ENCODE results near the gene SENP3.

SENP3 gene

DNA sequence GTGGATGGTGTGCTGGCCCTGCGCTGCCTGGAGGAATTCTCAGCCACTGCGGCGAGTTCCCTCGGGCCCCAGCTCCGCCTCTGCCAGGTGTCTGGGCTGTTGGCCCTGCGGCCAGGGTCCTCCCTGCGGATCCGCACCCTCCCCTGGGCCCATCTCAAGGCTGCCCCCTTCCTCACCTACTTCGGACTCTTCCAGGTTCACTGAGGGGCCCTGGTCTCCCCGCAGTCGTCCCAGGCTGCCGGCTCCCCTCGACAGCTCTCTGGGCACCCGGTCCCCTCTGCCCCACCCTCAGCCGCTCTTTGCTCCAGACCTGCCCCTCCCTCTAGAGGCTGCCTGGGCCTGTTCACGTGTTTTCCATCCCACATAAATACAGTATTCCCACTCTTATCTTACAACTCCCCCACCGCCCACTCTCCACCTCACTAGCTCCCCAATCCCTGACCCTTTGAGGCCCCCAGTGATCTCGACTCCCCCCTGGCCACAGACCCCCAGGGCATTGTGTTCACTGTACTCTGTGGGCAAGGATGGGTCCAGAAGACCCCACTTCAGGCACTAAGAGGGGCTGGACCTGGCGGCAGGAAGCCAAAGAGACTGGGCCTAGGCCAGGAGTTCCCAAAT is 4.5 kb upstream of the SENP3 start:
- DNase-seq = no peak

DNA sequence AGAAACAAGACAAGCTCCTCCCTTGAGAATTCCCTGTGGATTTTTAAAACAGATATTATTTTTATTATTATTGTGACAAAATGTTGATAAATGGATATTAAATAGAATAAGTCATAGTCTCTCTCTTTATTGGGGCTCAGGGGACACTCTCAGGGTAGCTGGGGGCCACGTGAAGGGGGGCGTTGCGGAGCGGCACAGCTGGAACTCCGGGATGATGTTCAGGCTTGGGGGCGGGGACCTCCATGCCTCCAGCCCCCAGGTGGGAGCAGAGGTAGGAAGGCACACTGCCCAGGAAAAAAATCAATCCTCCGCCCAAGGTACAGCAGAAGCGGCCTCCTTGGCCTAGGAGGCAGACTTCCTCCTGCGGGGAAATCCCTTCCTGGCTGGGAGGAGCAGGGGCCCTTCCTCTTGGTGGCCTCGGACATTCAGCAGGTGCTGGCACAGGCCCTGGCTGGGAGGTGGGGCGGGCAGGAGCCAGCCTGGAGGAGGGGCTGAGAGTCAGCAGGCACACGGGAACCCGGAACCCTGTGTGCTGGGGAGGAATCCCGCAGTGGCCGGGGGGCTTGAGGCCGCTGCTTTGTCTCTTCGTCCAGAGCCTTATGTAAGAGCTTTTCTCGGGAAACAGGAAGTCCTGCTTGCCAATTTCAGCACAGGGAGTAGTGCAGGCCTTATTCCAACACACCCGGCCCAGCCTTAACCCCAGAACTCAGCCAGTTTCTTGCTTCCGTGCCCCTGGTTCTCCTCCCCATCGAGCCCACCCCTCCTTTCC is 3.8 kb upstream of the SENP3 start:
- peak; percentile 34 for DNase-seq

DNA sequence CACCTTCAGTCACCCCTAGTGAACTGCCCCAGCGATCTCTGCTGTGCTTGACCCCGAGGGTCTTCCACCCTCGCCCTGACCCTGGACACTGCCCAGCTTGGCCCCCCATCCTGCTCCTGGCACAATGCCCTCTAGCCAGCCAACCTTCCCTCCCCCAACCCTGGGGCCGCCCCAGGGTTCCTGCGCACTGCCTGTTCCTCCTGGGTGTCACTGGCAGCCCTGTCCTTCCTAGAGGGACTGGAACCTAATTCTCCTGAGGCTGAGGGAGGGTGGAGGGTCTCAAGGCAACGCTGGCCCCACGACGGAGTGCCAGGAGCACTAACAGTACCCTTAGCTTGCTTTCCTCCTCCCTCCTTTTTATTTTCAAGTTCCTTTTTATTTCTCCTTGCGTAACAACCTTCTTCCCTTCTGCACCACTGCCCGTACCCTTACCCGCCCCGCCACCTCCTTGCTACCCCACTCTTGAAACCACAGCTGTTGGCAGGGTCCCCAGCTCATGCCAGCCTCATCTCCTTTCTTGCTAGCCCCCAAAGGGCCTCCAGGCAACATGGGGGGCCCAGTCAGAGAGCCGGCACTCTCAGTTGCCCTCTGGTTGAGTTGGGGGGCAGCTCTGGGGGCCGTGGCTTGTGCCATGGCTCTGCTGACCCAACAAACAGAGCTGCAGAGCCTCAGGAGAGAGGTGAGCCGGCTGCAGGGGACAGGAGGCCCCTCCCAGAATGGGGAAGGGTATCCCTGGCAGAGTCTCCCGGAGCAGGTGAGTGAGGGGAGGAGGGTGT is 3.0 kb upstream of the SENP3 start, which contains the start of gene TNFSF13:
Gene TNFSF13, plus strand, starts transcription at position 207 of the 776 bp plus-strand sequence. Its CDS starts 290 bp downstream, at position 497.
- DNase-seq = no peak

DNA sequence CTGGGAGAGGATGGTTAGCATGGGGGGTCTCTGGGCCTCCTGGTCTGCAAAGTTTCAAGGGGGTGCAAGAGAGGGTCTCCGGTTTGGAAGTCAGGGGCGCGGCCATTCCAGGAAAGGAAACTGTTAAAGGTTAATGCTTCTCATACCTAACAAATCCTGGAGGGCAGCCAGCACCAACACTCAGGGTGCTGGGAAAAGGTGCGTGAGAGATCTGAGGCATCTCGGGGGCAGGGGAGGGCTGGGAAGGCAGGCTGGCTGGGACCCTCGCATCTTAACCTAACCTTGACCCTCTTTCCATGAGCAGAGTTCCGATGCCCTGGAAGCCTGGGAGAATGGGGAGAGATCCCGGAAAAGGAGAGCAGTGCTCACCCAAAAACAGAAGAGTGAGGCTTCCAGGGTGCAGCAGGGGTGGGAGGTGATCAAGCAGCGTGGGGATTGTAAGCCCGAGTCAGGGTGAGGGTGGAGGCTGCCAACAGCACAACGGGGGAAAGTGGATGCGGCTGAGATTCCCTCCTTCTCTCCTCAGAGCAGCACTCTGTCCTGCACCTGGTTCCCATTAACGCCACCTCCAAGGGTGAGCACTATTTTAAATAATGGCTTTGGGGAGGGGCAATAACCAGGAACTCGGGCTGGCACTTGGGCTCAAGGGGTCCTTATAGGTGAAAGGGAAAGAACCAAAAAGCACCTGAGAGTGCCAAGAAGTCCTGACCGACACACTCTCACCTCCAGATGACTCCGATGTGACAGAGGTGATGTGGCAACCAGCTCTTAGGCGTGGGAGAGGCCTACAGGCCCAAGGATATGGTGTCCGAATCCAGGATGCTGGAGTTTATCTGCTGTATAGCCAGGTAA is 2.2 kb upstream of the SENP3 start:
- DNase-seq = no peak

DNA sequence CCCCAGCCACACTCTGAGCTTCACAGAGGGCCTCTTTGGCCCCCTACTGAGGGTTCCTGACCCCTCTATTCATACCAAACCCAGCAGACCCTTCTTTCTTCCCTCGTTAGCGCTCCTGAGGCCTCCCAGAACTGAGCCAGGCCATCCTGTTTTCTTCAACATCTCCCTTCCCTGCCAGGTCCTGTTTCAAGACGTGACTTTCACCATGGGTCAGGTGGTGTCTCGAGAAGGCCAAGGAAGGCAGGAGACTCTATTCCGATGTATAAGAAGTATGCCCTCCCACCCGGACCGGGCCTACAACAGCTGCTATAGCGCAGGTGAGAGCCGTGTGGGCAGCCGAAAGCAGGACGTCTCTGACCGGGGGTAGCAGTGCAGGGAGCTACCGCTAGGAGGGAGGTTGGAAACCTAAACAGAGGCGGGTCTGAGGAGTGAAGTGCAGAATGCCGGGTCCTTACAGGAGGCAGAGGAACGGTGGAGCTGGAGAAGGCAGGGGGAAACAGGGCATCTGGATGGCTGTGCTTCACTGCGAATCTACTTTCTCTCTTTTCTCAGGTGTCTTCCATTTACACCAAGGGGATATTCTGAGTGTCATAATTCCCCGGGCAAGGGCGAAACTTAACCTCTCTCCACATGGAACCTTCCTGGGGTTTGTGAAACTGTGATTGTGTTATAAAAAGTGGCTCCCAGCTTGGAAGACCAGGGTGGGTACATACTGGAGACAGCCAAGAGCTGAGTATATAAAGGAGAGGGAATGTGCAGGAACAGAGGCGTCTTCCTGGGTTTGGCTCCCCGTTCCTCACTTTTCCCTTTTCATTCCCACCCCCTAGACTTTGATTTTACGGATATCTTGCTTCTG is 1.3 kb upstream of the SENP3 start:
- peak; percentile 42 for DNase-seq

DNA sequence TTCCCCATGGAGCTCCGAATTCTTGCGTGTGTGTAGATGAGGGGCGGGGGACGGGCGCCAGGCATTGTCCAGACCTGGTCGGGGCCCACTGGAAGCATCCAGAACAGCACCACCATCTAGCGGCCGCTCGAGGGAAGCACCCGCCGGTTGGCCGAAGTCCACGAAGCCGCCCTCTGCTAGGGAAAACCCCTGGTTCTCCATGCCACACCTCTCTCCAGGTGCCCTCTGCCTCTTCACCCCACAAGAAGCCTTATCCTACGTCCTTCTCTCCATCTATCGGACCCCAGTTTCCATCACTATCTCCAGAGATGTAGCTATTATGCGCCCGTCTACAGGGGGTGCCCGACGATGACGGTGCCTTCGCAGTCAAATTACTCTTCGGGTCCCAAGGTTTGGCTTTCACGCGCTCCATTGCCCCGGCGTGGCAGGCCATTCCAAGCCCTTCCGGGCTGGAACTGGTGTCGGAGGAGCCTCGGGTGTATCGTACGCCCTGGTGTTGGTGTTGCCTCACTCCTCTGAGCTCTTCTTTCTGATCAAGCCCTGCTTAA is 617 bp upstream of the SENP3 start:
- DNase-seq = peak; percentile 78

GRCh38 chr17:7562208-7562605 is 488 bp downstream of the SENP3 start:
- DNase-seq = no peak

DNA sequence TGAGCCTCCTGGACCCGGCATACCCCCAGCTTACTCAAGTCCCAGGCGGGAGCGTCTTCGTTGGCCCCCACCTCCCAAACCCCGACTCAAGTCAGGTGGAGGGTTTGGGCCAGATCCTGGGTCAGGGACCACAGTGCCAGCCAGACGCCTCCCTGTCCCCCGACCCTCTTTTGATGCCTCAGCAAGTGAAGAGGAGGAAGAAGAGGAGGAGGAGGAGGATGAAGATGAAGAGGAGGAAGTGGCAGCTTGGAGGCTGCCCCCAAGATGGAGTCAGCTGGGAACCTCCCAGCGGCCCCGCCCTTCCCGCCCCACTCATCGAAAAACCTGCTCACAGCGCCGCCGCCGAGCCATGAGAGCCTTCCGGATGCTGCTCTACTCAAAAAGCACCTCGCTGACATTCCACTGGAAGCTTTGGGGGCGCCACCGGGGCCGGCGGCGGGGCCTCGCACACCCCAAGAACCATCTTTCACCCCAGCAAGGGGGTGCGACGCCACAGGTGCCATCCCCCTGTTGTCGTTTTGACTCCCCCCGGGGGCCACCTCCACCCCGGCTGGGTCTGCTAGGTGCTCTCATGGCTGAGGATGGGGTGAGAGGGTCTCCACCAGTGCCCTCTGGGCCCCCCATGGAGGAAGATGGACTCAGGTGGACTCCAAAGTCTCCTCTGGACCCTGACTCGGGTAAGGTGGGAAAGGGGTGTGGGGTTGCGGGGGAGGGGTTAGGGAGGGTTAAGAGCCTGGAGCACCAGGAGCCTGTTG is 1.6 kb downstream of the SENP3 start:
- no peak for DNase-seq

- no peak for DNase-seq
Measured at GRCh38 chr17:7569571-7569970, 7.9 kb downstream of the SENP3 start.

DNA sequence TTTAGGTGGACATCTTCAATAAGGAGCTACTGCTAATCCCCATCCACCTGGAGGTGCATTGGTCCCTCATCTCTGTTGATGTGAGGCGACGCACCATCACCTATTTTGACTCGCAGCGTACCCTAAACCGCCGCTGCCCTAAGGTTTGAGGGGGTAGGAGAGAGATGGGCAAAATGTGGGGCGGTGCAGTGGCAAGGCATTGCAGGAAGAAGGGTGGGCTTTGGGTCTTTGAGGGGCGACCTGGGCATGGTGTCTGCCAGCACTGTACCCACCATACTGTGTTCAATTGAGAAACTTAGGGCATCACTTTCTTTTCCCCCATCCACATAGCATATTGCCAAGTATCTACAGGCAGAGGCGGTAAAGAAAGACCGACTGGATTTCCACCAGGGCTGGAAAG is 8.6 kb downstream of the SENP3 start:
- DNase-seq = no peak

GRCh38 chr17:7572338-7572587 is 10.5 kb downstream of the SENP3 start:
- DNase-seq = no peak

DNA sequence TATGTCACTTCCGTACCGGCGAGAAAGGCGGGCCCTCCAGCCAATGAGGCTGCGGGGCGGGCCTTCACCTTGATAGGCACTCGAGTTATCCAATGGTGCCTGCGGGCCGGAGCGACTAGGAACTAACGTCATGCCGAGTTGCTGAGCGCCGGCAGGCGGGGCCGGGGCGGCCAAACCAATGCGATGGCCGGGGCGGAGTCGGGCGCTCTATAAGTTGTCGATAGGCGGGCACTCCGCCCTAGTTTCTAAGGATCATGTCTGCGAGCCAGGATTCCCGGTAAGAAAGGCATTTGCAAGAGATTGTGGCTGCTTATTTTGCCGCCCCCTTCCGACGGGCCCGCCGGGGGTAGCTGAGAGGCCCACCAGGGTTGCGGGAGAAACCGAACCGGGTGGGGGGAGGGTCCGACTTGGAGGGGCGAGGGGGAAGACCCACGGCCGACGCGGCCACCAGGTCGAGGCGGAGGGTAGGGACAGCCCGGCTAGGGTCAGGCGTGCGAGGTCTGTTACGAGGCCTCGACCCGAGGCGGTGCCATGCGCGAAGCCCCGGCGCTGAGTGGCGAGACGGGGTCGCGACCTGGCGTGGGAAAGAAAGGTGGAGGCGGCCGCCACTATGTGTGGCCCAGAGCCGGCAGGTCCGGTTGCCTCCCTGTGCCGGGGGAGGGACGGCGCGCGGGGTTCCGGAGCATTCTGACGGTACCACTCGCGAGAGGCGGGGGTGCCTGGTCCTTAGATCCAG is 11.0 kb downstream of the SENP3 start:
- peak; percentile 86 for DNase-seq

DNA sequence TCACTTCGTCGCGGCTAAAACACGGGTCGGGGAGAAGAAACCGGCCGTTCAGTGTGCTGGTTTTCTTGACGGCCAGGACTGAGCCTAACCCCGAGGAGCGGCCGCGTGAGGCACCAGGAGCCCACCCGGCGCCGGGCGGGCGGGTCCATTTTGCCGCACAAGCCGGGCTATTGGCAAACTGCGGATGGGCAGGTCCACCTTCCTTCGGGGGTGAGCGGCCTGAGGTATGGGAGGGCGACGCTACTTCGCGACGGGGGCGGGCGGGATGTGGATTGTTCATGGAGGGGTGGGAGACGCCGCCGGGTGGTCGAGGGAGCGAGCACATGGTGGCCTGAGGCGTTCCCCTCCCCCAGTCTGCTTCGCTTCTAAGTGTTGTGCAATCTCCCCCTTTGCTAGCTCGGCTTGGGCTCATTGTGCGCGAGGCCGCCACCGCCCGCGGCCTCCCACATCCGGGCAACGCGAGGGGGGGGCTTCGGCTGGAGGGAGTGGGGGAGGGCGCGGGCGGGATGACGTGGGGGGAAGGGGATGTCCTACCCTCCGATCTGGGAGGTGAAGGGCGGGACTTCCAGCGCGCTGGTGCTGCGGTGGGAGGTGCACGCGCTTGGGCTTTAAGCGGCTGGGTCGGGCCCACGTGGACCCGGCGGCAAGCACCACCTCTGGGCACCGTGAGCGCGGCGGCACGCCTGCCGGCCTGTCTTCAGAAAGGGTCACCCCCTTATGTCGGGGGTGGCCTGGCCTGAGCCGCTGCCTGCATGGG is 11.8 kb downstream of the SENP3 start:
- DNase-seq = peak; percentile 73

GRCh38 chr17:7574176-7574953 is 12.6 kb downstream of the SENP3 start:
- DNase-seq = no peak

- no peak for DNase-seq
Measured at GRCh38 chr17:7575481-7575883, 13.8 kb downstream of the SENP3 start.

- no peak for DNase-seq
Measured at GRCh38 chr17:7575959-7576358, 14.2 kb downstream of the SENP3 start.

- no peak for DNase-seq
Measured at GRCh38 chr17:7576432-7576937, 14.8 kb downstream of the SENP3 start.
